Psoas muscle (tissue), 8 donors: Measurements from ENCODE around the gene SIGLEC15. TPM values are rescaled to one million over a fixed set of nuclear protein-coding genes. Genes with fewer than 3 reads are reported as not detected.
"Not testable (repeated sequence)": the region's sequence is repeated elsewhere in the genome, so short reads cannot be mapped to it uniquely, and the experiment has no call there.

Experiments
- ATAC-seq, 4 donors: fragments of 200-7000 bp; cut with Tn5 transposase; one replicate each; pipeline ENCODE4 v1.9.1; 2020; ENCODE audit warnings: moderate library complexity in 3 of 4, mild to moderate bottlenecking in 2 of 4
- DNase-seq, 2 donors: peaks; one replicate each; pipeline ENCODE4 v3.0.0-alpha.2; 2020
- H3K27ac ChIP-seq: fragments of 200-600 bp; one replicate; pipeline ENCODE4 v1.8.0; 2022
- H3K27me3 ChIP-seq, 3 donors: fragments of 200-600 bp in 1 of 3; one replicate each; pipeline versions ENCODE4 v1.6.1 to v1.8.0; 2013 to 2022; ENCODE audit warnings: low read length in 2 of 3, mild to moderate bottlenecking in 2 of 3, moderate library complexity in 1 of 3; ENCODE audit not compliant: insufficient read depth in 3 of 3
- H3K36me3 ChIP-seq, 2 donors: fragments of 200-600 bp in 1 of 2; one replicate each; pipeline versions ENCODE4 v1.6.1 to v1.8.0; 2013 to 2022; ENCODE audit warnings: low read depth in 1 of 2, mild to moderate bottlenecking in 1 of 2, moderate library complexity in 1 of 2; ENCODE audit not compliant: insufficient read depth in 1 of 2
- H3K4me1 ChIP-seq: fragments of 200-600 bp; one replicate; pipeline ENCODE4 v1.8.0; 2022
- H3K4me3 ChIP-seq: fragments of 200-600 bp; one replicate; pipeline ENCODE4 v1.8.0; 2022; ENCODE audit warnings: mild to moderate bottlenecking
- H3K9me3 ChIP-seq: fragments of 200-600 bp; one replicate; pipeline ENCODE4 v1.8.0; 2022
- CTCF ChIP-seq: fragments of 200-600 bp; IDR thresholded peaks from one replicate; pipeline ENCODE4 v1.8.0; 2022; ENCODE audit warnings: antibody characterized with exemption
- WGBS, 3 donors: extraction: QIAGEN DNeasy Blood & Tissue Kit; methylation state at CpG; one replicate each; pipeline versions ENCODE4 v1.1.6 to v1.1.7; 2013; 5-methylcytosine and 5-hydroxymethylcytosine counted together
- intact Hi-C, 2 donors: fragments of 100-400 bp; cut with DNase I; formaldehyde crosslinking; loops; one replicate each; pipeline versions ENCODE4 v1.11.0 to v1.14.2; 2022
- polyA plus RNA-seq, 3 donors: library from polyadenylated mRNA; stranded (reverse); fragments of 200-250 nt; gene quantifications; one replicate each; pipeline ENCODE4 v1.2.3, GENCODE V29; 2013
- total RNA-seq, 4 donors: library from RNA; stranded (reverse); fragmentation: NEBNext Ultra II Directional in 2 of 4; extraction: Animal tissue kit (Norgen Biotek cat#: 25700) in 2 of 4; gene quantifications; one replicate each; pipeline versions ENCODE4 v1.2.1 to v1.2.4, GENCODE V29; 2021 to 2023
- donor health status: healthy with polysubstance abuse.
- donor health status: DM: no; HTN: no; CAD: no; lungs with moderate emphysema.
- donor health status: Bipolar disorder and iron deficiency.
- donor health status: healthy.
- donor health status: DM: yes; HTN: yes; CAD: no.
- donor health status: DM: no; HTN: no; CAD: no.
- donor health status: DM: no; HTN: no; CAD: no.
- donor health status: DM: yes; HTN: yes; CAD: no.

SIGLEC15 gene
- total and polyA plus RNA-seq, 7 donors = not detected

- WGBS, 3 donors = 84 to 87% (median 86%) methylated on average over 12 of the region's 12 CpGs
- Histone ChIP-seq H3K4me1 (peaks cover 13% of the 10 kb centered on the region), H3K9me3 (no peaks in the 10 kb centered on the region), H3K4me3 (no peak overlapping the region), H3K27me3 (peaks cover 0 to 37% (median 20%) of the 10 kb centered on the region in 3 donors), H3K27ac (no peak overlapping the region), H3K36me3 (no peaks in the 10 kb centered on the region)
- TF ChIP-seq CTCF = no peak
- DNase-seq (no peak), ATAC-seq (no peak)
- intact Hi-C loops = no loop called here
Measured at GRCh38 chr18:45841765-45842442, 16.4 kb downstream of the SIGLEC15 start.

- DNase-seq = no peak
- Histone ChIP-seq H3K27me3 (peaks cover 0 to 26% (median 14%) of the 10 kb centered on the region in 3 donors), H3K9me3 (no peaks in the 10 kb centered on the region), H3K4me1 (peaks cover 11% of the 10 kb centered on the region), H3K27ac (no peak overlapping the region), H3K36me3 (no peaks in the 10 kb centered on the region), H3K4me3 (no peak overlapping the region)
- no peak for ATAC-seq
- no peak for TF ChIP-seq CTCF
- WGBS, 3 donors = 80 to 85% (median 83%) methylated on average over 8 to 9 of the region's 9 CpGs
- intact Hi-C loops = no loop called here
Measured at GRCh38 chr18:45843019-45843418, 17.5 kb downstream of the SIGLEC15 start.

DNA sequence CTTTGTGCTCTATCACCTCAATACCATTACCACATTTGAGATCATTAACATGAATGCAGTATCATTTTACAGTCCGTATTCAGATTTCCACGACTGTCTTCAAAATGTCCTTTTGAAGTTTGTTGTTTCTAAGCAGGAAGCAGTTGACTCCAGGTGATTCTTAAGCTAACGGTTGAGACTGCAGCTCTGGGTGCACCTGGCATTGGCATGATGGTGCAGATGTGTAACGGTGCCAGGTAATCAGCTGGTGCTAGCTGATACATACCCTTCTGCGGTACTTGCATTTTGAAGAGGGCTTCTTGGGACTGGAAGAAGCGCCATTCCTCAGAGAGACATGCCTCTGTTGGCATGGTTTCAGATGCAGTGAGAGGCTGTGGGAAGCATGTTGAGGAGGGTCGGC lies 19.5 kb downstream of the SIGLEC15 start:
- no peak for ATAC-seq
- Histone ChIP-seq H3K4me3 (no peak overlapping the region), H3K9me3 (no peaks in the 10 kb centered on the region), H3K36me3 (peaks cover 0 to 13% of the 10 kb centered on the region in 2 donors), H3K27me3 (peaks cover 0 to 6% (median 0%) of the 10 kb centered on the region in 3 donors), H3K27ac (no peak overlapping the region), H3K4me1 (no peaks in the 10 kb centered on the region)
- intact Hi-C loops = no loop called here
- WGBS, 3 donors = 78 to 83% (median 81%) methylated on average over 7 of the region's 7 CpGs
- DNase-seq = no peak
- TF ChIP-seq CTCF = no peak

GRCh38 chr18:45845410-45845809 lies 19.9 kb downstream of the SIGLEC15 start:
- WGBS, 3 donors = 79 to 89% (median 80%) methylated on average over 8 of the region's 8 CpGs
- Histone ChIP-seq H3K27ac (no peak overlapping the region), H3K9me3 (no peaks in the 10 kb centered on the region), H3K27me3 (peaks cover 0 to 2% (median 0%) of the 10 kb centered on the region in 3 donors), H3K4me3 (no peak overlapping the region), H3K4me1 (no peaks in the 10 kb centered on the region), H3K36me3 (peaks cover 0 to 17% of the 10 kb centered on the region in 2 donors)
- intact Hi-C loops = no loop called here
- DNase-seq (no peak), ATAC-seq (no peak)
- TF ChIP-seq CTCF = no peak

DNA sequence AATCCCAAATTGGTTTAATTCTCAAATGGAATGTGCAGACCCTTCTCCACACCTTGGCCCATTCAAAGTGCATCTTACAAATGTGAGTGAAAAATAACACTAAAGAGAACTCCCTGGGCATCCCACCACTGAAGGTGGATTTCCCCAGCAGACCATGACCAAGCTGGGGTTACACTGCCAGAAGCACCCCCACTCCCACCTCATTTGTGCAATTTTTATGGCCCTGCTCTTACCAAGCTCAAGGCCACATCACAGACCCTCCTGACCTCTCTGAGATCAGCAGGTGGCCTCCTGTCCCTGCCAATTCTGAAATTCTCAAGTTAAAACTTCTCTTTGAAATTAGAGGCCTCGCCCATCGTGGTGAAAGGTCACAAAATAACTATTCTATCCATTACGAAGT lies 21.6 kb downstream of the SIGLEC15 start:
- DNase-seq (no peak), ATAC-seq (no peak)
- H3K36me3 ChIP-seq = peaks cover 4 to 34% of the 10 kb centered on the region in 2 donors
- intact Hi-C loops = no loop called here
- no peak overlapping the region for H3K4me3 ChIP-seq
- no peak overlapping the region for H3K27ac ChIP-seq
- no peaks in the 10 kb centered on the region for H3K9me3 ChIP-seq
- no peak for TF ChIP-seq CTCF
- WGBS, 3 donors = 60 to 75% (median 65%) methylated on average over 3 of the region's 3 CpGs
- no peaks in the 10 kb centered on the region for H3K27me3 ChIP-seq
- H3K4me1 ChIP-seq = no peaks in the 10 kb centered on the region

GRCh38 chr18:45848643-45849042 lies 23.2 kb downstream of the SIGLEC15 start:
- 93 to 95% (median 94%) methylated on average over 13 of the region's 13 CpGs for WGBS, 3 donors
- H3K4me3 ChIP-seq, H3K4me1 ChIP-seq, intact Hi-C loops, H3K27me3 ChIP-seq, H3K27ac ChIP-seq, ATAC-seq, DNase-seq, H3K9me3 ChIP-seq: not testable (repeated sequence)
- peaks cover 4 to 49% of the 10 kb centered on the region in 2 donors for H3K36me3 ChIP-seq
